H1 (cell line): ENCODE measurements around the gene PHC2. TPM values are rescaled to one million over a fixed set of nuclear protein-coding genes. Genes with fewer than 3 reads are reported as not detected.

Experiments used
- GTF2F1 ChIP-seq: IDR thresholded peaks from 2 replicates; pipeline ENCODE4 v1.6.1; 2012; ENCODE audit warnings: low read depth, low read length, improper control_type of control experiment, borderline replicate concordance
- KDM1A ChIP-seq: fragments of 200-600, 300-600 bp; sonication (generic); IDR thresholded peaks from 2 replicates; pipeline ENCODE4 v1.7.1; 2016; ENCODE audit warnings: mild to moderate bottlenecking, low read length, borderline replicate concordance
- SRF ChIP-seq: IDR thresholded peaks from 2 replicates; pipeline ENCODE4 v1.6.1; 2011; ENCODE audit warnings: mild to moderate bottlenecking, low read depth, low read length, moderate library complexity
- polyA plus RNA-seq, 7 experiments: library from polyadenylated mRNA; depleted of rRNA in 3 of 7; stranded (reverse) in 5 of 7; unstranded in 2 of 7; fragments of >200 nt in 5 of 7; fragments of 200-250 nt in 2 of 7; gene quantifications; 1 replicate in 5 of 7; 2 replicates in 1 of 7; 4 replicates in 1 of 7; pipeline versions ENCODE4 v1.2.1 to v1.2.3, GENCODE V29; 2011 to 2013; ENCODE audit warnings: missing spikeins in 2 of 7, mixed read lengths in 2 of 7
- total RNA-seq: library from RNA; stranded (reverse); fragmentation: NEBNext Ultra II Directional; extraction: Animal tissue kit (Norgen Biotek cat#: 25700); gene quantifications from 2 replicates; pipeline ENCODE4 v1.2.1, GENCODE V29; 2021

Gene PHC2
- total and polyA plus RNA-seq, 2 of the 8 experiments (the other 6 are each of a cell fraction or from before 2014, with no cell fraction given) = 5.6 to 14.2 TPM

GRCh38 chr1:33382661-33383415 is 48.1 kb downstream of the PHC2 start (continued):
- TF ChIP-seq GTF2F1 (no peak), SRF (no peak), KDM1A (no peak)
